Liver (tissue), 9 donors: ENCODE measurements around the gene ZG16B. TPM values are rescaled to one million over a fixed set of nuclear protein-coding genes. Genes with fewer than 3 reads are reported as not detected.

ENCODE experiments used
- DNase-seq: peaks from one replicate; pipeline ENCODE4 v3.0.0-alpha.2; 2017; ENCODE audit warnings: low spot score
- H3K27ac ChIP-seq, 2 donors: one replicate each; pipeline ENCODE4 v1.7.0; 2013; ENCODE audit warnings: inconsistent platforms in 2 of 2, low read length in 2 of 2, control low read depth in 1 of 2, low read depth in 1 of 2, mild to moderate bottlenecking in 1 of 2
- H3K27me3 ChIP-seq, 4 donors: one replicate each; pipeline versions ENCODE4 v1.6.1 to v1.7.0; 2013; ENCODE audit warnings: low read length in 3 of 4, inconsistent platforms in 1 of 4, mild to moderate bottlenecking in 1 of 4, moderate library complexity in 1 of 4; ENCODE audit not compliant: control insufficient read depth in 4 of 4, insufficient read depth in 4 of 4
- H3K36me3 ChIP-seq, 4 donors: one replicate each; pipeline versions ENCODE4 v1.6.1 to v1.7.0; 2013; ENCODE audit warnings: low read length in 3 of 4, mild to moderate bottlenecking in 3 of 4, low read depth in 1 of 4, moderate library complexity in 1 of 4; ENCODE audit not compliant: control insufficient read depth in 4 of 4, insufficient read depth in 3 of 4
- H3K4me1 ChIP-seq, 4 donors: one replicate each; pipeline versions ENCODE4 v1.6.1 to v1.7.0; 2013; ENCODE audit warnings: low read length in 3 of 4, mild to moderate bottlenecking in 3 of 4, moderate library complexity in 1 of 4; ENCODE audit not compliant: control insufficient read depth in 4 of 4, insufficient read depth in 4 of 4
- H3K4me3 ChIP-seq, 3 donors: one replicate each; pipeline versions ENCODE4 v1.6.1 to v1.7.0; 2013; ENCODE audit warnings: low read length in 3 of 3, control low read depth in 1 of 3, low read depth in 1 of 3, mild to moderate bottlenecking in 1 of 3
- H3K9ac ChIP-seq, 2 donors: one replicate each; pipeline ENCODE4 v1.7.0; 2013; ENCODE audit warnings: low read length in 2 of 2, mild to moderate bottlenecking in 2 of 2, moderate library complexity in 2 of 2, control low read depth in 1 of 2, low read depth in 1 of 2
- H3K9me3 ChIP-seq, 4 donors: one replicate each; pipeline versions ENCODE4 v1.6.1 to v1.7.0; 2013; ENCODE audit warnings: low read length in 3 of 4; ENCODE audit not compliant: control insufficient read depth in 4 of 4
- ATF3 ChIP-seq: IDR thresholded peaks from 2 replicates; pipeline ENCODE4 v1.6.1; 2016; ENCODE audit warnings: antibody characterized with exemption
- CTCF ChIP-seq: fragments of 150-350 bp; IDR thresholded peaks from 2 replicates; pipeline ENCODE4 v1.5.1; 2017; ENCODE audit warnings: improper control_type of control experiment, low read depth, low read length; ENCODE audit not compliant: missing input control
- EGR1 ChIP-seq, 2 donors: IDR thresholded peaks; 2 replicates each; pipeline ENCODE4 v1.6.1; 2016 to 2018; ENCODE audit warnings: antibody characterized with exemption in 2 of 2, low read depth in 2 of 2
- FOXA1 ChIP-seq: IDR thresholded peaks from 2 replicates; pipeline ENCODE4 v1.6.1; 2016; ENCODE audit warnings: antibody characterized with exemption
- FOXA2 ChIP-seq: IDR thresholded peaks from 2 replicates; pipeline ENCODE4 v1.6.1; 2016; ENCODE audit warnings: antibody characterized with exemption
- GABPA ChIP-seq, 2 donors: IDR thresholded peaks in 1 of 2; conservative IDR thresholded peaks in 1 of 2; 2 replicates each; pipeline ENCODE4 v1.6.1; 2016; ENCODE audit warnings: antibody characterized with exemption in 2 of 2, mild to moderate bottlenecking in 1 of 2, moderate library complexity in 1 of 2
- HNF4A ChIP-seq, 2 donors: conservative IDR thresholded peaks; 2 replicates each; pipeline ENCODE4 v1.6.1; 2016; ENCODE audit warnings: antibody characterized with exemption in 2 of 2, mild to moderate bottlenecking in 2 of 2
- HNF4G ChIP-seq: IDR thresholded peaks from 2 replicates; pipeline ENCODE4 v1.6.1; 2016; ENCODE audit warnings: antibody characterized with exemption
- JUND ChIP-seq, 2 donors: IDR thresholded peaks; 2 replicates each; pipeline ENCODE4 v1.6.1; 2016; ENCODE audit warnings: antibody characterized with exemption in 2 of 2
- NR2F2 ChIP-seq: IDR thresholded peaks from 2 replicates; pipeline ENCODE4 v1.6.1; 2016; ENCODE audit warnings: antibody characterized with exemption
- RAD21 ChIP-seq, 2 donors: IDR thresholded peaks; 2 replicates each; pipeline ENCODE4 v1.6.1; 2016; ENCODE audit warnings: antibody characterized with exemption in 2 of 2, mild to moderate bottlenecking in 2 of 2
- REST ChIP-seq: IDR thresholded peaks from 2 replicates; pipeline ENCODE4 v1.6.1; 2016; ENCODE audit warnings: antibody characterized with exemption, mild to moderate bottlenecking
- RXRA ChIP-seq, 2 donors: IDR thresholded peaks; 2 replicates each; pipeline ENCODE4 v1.6.1; 2017 to 2018; ENCODE audit warnings: antibody characterized with exemption in 2 of 2, mild to moderate bottlenecking in 1 of 2
- SP1 ChIP-seq: IDR thresholded peaks from 2 replicates; pipeline ENCODE4 v1.6.1; 2018; ENCODE audit warnings: antibody characterized with exemption, mild to moderate bottlenecking
- TAF1 ChIP-seq: conservative IDR thresholded peaks from 2 replicates; pipeline ENCODE4 v1.6.1; 2016; ENCODE audit warnings: antibody characterized with exemption, mild to moderate bottlenecking
- YY1 ChIP-seq: IDR thresholded peaks from 2 replicates; pipeline ENCODE4 v1.6.1; 2016; ENCODE audit warnings: antibody characterized with exemption, mild to moderate bottlenecking
- ZBTB33 ChIP-seq: IDR thresholded peaks from 2 replicates; pipeline ENCODE4 v1.6.1; 2016; ENCODE audit warnings: antibody characterized with exemption
- WGBS: extraction: QIAGEN DNeasy Blood & Tissue Kit; methylation state at CpG from one replicate; pipeline ENCODE4 v1.1.7; 2013; 5-methylcytosine and 5-hydroxymethylcytosine counted together
- polyA plus RNA-seq, 2 donors: library from polyadenylated mRNA; stranded (reverse) in 1 of 2; unstranded in 1 of 2; fragments of 200-250 nt in 1 of 2; fragments of >200 nt in 1 of 2; fragmentation: Nextera tagmentation in 1 of 2; extraction: Ambion mirVana in 1 of 2; gene quantifications; one replicate each; pipeline versions ENCODE4 v1.2.1 to v1.2.3, GENCODE V29; 2013 to 2015
- total RNA-seq, 2 donors: library from RNA; depleted of rRNA; stranded (reverse); fragments of >200 nt; gene quantifications; one replicate each; pipeline ENCODE4 v1.2.3, GENCODE V29; 2014
- TF ChIP-seq, protein P1 (sequence below): IDR thresholded peaks from 2 replicates; pipeline ENCODE4 v1.6.1; 2016; ENCODE audit warnings: antibody characterized with exemption
- donor health status: healthy.
- donor health status: healthy.
- donor health status: healthy.
- donor health status: healthy.
- donor health status: healthy.

The ZG16B gene
- total and polyA plus RNA-seq, 4 donors, result 0.24 to 0.79 (median 0.43) TPM

- no peak for DNase-seq
- WGBS, result 72% methylated on average over 10 of the region's 10 CpGs
- peaks cover 0 to 5% (median under 1%) of the 10 kb centered on the region in 4 donors for H3K4me1 ChIP-seq
- H3K36me3 ChIP-seq, result no peaks in the 10 kb centered on the region
- peaks cover 0 to 6% (median 0%) of the 10 kb centered on the region in 4 donors for H3K9me3 ChIP-seq
- H3K27ac ChIP-seq, result no peak overlapping the region
- H3K9ac ChIP-seq, result no peak overlapping the region
- H3K27me3 ChIP-seq, result peaks cover 0 to 2% (median 0%) of the 10 kb centered on the region in 4 donors
- no peak overlapping the region for H3K4me3 ChIP-seq
- TF ChIP-seq FOXA2, result no peak
- TF ChIP-seq NR2F2, result no peak
- TF ChIP-seq HNF4G, result no peak
- TF ChIP-seq RXRA (IDR thresholded peaks at IDR 0.05), result no peak
- no peak for TF ChIP-seq YY1
- no peak for TF ChIP-seq GABPA (IDR thresholded peaks at IDR 0.05 in 1 of 2, conservative IDR thresholded peaks at IDR 0.05 in 1 of 2)
- TF ChIP-seq JUND (IDR thresholded peaks at IDR 0.05), result no peak
- TF ChIP-seq RAD21 (IDR thresholded peaks at IDR 0.05), result no peak
- TF ChIP-seq SP1, result no peak
- no peak for TF ChIP-seq ATF3
- TF ChIP-seq ZBTB33, result no peak
- no peak for TF ChIP-seq EGR1 (IDR thresholded peaks at IDR 0.05; ENCODE audit: low read depth in 2 of 2)
- TF ChIP-seq HNF4A (conservative IDR thresholded peaks at IDR 0.05), result no peak
- TF ChIP-seq FOXA1, result no peak
- no peak for TF ChIP-seq CTCF
- TF ChIP-seq REST, result no peak
- TF ChIP-seq, protein P1, sequence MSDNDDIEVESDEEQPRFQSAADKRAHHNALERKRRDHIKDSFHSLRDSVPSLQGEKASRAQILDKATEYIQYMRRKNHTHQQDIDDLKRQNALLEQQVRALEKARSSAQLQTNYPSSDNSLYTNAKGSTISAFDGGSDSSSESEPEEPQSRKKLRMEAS, result no peak
- no peak for TF ChIP-seq TAF1
Measured at GRCh38 chr16:2859686-2860265, 29.7 kb downstream of the ZG16B start.
